ENCODE measurements around the gene HSD17B2.

HSD17B2 gene

GRCh38 chr16:82047374-82047773 lies 12.3 kb downstream of the HSD17B2 start:
- H3K4me3 ChIP-seq (ENCODE audit: low read length): no peak overlapping the region
- no peak for TF ChIP-seq ZNF274 (IDR thresholded peaks at IDR 0.05; ENCODE audit: low read depth, low read length)

DNA sequence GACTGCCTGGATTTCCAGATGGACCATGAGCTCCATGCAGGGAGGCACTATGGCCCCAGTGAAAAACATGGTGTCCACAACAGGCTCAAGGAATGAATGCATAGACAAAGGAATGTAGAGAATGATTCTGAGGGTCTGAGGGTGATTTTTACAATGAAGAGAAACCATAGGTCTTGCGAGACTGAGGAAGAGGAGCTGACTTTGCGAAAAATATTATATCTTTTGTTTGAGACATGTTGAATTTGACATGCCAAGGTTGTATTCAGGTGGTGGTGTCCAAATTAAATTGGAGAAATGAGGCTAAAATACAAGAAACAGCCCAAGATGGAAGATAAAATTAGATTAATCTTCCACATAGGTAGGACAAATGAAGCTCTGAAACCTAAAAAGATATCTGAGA lies 12.7 kb downstream of the HSD17B2 start:
- no peak for TF ChIP-seq ZNF274 (IDR thresholded peaks at IDR 0.05; ENCODE audit: low read depth, low read length)
- H3K4me3 ChIP-seq (ENCODE audit: low read length): no peak overlapping the region

- TF ChIP-seq ZNF274 (IDR thresholded peaks at IDR 0.05; ENCODE audit: low read depth, low read length): no peak
- no peak overlapping the region for H3K4me3 ChIP-seq (ENCODE audit: low read length)
Observed at GRCh38 chr16:82049484-82049883, 14.4 kb downstream of the HSD17B2 start.

- no peak overlapping the region for H3K4me3 ChIP-seq (ENCODE audit: low read length)
- TF ChIP-seq ZNF274 (IDR thresholded peaks at IDR 0.05; ENCODE audit: low read depth, low read length): no peak
Observed at GRCh38 chr16:82050506-82050905, 15.5 kb downstream of the HSD17B2 start.

DNA sequence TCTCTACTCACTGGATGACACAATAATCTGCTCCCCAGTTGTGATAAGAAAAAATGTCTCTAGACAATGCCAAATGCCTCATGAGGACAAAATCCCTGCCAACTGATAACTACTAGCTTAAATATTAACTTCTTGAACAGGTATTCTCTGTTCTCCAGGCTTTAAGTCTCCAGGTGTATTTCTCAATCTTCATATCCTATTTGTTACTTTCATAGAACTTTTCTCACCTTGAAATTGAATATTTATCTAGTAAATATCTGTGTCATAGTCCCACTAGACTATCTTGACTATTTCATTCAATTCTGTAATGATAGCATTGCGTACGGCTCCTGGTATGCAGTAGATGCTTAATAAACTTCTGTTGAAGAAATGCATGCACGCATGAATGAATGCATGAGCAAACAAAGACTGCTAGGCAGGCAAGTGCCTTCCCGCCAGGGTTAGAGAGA lies 15.9 kb downstream of the HSD17B2 start:
- no peak overlapping the region for H3K4me3 ChIP-seq (ENCODE audit: low read length)
- no peak for TF ChIP-seq ZNF274 (IDR thresholded peaks at IDR 0.05; ENCODE audit: low read depth, low read length)

DNA sequence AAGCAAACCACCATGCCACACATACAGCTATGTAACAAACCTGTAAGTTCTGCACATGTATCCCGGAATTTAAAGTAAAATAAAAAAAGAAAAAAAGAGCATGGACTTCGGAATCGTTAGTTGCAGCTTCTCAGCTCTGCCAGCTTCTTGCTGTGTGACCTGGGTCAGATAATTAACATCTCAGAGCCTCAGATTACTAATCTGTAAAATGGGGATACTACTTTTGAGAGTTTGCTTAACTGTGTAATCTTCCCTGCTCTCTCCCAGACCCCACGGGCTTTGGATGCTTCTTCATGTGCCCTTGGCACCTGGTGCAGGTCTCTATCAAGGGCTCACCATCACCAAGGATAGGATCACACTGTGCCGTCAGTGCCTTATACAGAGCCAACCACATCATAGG lies 16.6 kb downstream of the HSD17B2 start:
- TF ChIP-seq ZNF274 (IDR thresholded peaks at IDR 0.05; ENCODE audit: low read depth, low read length): no peak
- H3K4me3 ChIP-seq (ENCODE audit: low read length): no peak overlapping the region

DNA sequence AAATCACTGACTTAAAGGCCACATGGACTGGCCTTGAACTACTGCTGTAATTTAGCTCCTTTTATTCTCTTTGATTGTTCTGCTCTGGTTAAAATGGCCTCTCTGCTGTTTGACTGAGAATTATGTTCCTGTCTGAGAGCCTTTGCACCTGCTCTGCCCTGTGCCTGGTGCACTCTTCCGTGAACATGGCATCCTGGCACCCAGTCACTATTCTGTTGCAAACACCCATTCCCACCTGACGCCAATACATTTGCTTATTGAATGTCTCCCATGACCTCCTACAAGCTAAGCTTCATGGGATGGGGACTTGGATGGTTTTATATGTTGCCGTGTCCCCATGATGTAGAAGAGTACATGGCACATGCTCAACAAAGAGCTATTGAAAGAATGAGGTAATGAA lies 20.1 kb downstream of the HSD17B2 start:
- no peak for TF ChIP-seq ZNF274 (IDR thresholded peaks at IDR 0.05; ENCODE audit: low read depth, low read length)
- no peak overlapping the region for H3K4me3 ChIP-seq (ENCODE audit: low read length)

- TF ChIP-seq ZNF274 (IDR thresholded peaks at IDR 0.05; ENCODE audit: low read depth, low read length): no peak
- no peak overlapping the region for H3K4me3 ChIP-seq (ENCODE audit: low read length)
Observed at GRCh38 chr16:82055728-82056549, 20.9 kb downstream of the HSD17B2 start.

DNA sequence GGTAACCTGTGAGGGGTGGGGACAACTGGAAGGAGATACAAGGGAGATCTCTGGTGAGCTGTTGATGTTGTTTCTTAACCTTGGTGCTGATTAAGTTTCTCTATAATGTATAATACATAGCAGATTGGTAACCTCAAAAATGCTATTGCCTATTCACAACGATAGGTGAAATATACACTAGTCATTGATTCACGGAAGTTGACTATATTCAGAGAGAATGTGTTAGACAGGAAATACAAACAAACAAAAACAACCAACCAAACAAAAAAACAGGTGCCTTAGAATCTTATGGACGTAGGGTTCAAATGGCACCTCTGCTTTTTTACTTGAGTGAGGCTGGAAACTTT lies 21.5 kb downstream of the HSD17B2 start:
- no peak for TF ChIP-seq ZNF274 (IDR thresholded peaks at IDR 0.05; ENCODE audit: low read depth, low read length)
- no peak overlapping the region for H3K4me3 ChIP-seq (ENCODE audit: low read length)

DNA sequence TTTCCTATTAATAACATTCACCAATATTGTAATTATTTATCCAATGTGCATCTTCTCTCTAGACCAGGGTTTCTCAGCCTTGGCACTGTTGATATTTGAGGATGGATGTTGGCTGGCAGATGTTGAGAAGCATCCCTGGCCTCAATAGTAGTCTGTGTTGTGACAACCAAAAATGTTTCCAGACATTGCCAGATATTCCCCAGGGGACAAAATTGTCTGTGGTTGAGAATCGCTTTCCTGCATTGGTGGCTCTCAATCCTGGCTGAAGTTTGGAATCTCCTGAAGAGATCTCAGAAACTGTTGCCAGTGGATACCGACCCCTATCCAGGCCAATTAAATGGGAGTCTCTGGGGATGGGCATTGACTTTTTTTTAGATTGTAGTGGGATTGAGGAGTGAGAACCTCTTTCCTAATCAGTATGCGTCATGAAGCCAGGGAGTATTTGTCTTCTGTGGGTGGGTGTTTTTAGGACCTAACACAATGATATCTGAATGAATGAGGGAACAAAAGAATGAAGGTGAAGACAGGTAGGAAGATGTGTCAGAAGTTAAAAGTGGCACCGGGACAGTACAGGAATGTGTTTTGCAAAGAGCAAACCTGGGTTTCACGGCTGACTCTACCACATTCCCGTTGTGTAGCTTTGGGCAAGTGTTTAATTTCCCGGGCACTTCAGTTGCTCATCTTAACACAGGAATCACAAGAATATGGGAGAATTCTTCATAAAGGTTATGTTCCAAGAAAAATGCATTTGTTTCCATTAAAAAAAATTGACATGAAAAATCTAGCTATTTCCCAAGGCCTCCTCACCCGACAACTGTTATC lies 24.3 kb downstream of the HSD17B2 start:
- H3K4me3 ChIP-seq (ENCODE audit: low read length): no peak overlapping the region
- TF ChIP-seq ZNF274 (IDR thresholded peaks at IDR 0.05; ENCODE audit: low read depth, low read length): no peak

DNA sequence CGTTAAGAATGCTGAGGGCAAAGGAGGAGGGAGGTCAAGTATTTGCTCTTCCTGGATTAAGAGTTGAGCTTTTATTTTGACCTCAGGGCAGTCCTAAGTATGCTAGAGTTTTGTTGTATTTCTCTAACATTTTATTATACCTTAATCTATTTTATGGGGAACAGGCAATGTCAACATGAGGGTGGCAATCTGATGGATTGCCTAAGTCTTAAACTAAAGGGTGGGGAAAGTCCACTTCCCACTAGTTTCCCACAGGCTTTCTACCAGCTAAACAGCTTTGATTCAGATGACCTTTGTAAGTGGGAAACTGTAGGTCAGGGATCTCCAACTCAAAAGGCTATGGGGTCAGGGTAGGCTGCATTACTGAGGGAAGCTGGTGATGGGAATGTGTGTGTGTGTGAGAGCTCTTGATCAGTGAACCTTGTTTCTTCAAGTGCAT lies 24.9 kb downstream of the HSD17B2 start:
- TF ChIP-seq ZNF274 (IDR thresholded peaks at IDR 0.05; ENCODE audit: low read depth, low read length): no peak
- no peak overlapping the region for H3K4me3 ChIP-seq (ENCODE audit: low read length)

- TF ChIP-seq ZNF274 (IDR thresholded peaks at IDR 0.05; ENCODE audit: low read depth, low read length): no peak
- H3K4me3 ChIP-seq (ENCODE audit: low read length): no peak overlapping the region
Observed at GRCh38 chr16:82061861-82062525, 26.9 kb downstream of the HSD17B2 start.

DNA sequence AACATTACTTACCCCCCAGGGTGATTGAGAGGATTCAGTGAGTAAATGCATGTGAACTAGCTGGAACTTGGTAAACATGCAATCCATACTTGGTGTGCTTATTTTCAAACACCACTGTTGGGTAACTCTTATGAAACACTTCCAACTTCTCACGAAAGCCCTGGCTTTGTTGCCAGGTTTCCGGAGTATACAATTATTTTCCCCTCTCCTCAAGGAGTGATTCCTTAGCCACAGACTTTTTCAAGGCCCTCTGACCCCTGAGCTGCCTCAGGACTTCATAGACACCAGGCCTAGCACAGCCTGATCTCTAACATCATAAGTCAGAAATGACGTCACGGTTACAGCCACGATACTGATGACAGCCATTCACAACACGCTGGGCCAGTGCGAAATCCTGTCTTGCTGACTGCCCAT lies 27.6 kb downstream of the HSD17B2 start:
- no peak for TF ChIP-seq ZNF274 (IDR thresholded peaks at IDR 0.05; ENCODE audit: low read depth, low read length)
- H3K4me3 ChIP-seq (ENCODE audit: low read length): no peak overlapping the region

GRCh38 chr16:82063456-82064082 lies 28.5 kb downstream of the HSD17B2 start:
- H3K4me3 ChIP-seq (ENCODE audit: low read length): no peak overlapping the region
- TF ChIP-seq ZNF274 (IDR thresholded peaks at IDR 0.05; ENCODE audit: low read depth, low read length): no peak

All from GM08714 (cell line).